Activated T-helper 2 cell treated with anti-CD3 and anti-CD28 coated beads, Interferon-gamma antibody, Interleukin-2, Interleukin-4, amounts not matched to agents 10 μg/mL and 5 μg/mL and 100 μg/mL, durations not matched to agents 14 hours and 24 hours and 36 hours (primary cell): ENCODE data around the gene ARHGEF19. TPM values are rescaled to one million over a fixed set of nuclear protein-coding genes. Genes with fewer than 3 reads are reported as not detected.
A peak's percentile ranks its signal among the peaks of the same experiment; 100 is the strongest.

Experiments
- DNase-seq: peaks from one replicate; pipeline ENCODE4 v3.0.0; 2021; ENCODE audit warnings: low spot score
- H3K27ac Mint-ChIP-seq: one replicate; pipeline ENCODE4 v1.8.0; 2021; ENCODE audit warnings: mixed read lengths
- H3K27me3 Mint-ChIP-seq: one replicate; pipeline ENCODE4 v1.8.0; 2021; ENCODE audit warnings: low read depth, mixed read lengths
- H3K36me3 Mint-ChIP-seq: one replicate; pipeline ENCODE4 v1.8.0; 2021; ENCODE audit warnings: low read depth, mixed read lengths
- H3K4me1 Mint-ChIP-seq: one replicate; pipeline ENCODE4 v1.8.0; 2021; ENCODE audit warnings: low read depth, mixed read lengths
- H3K4me3 Mint-ChIP-seq: one replicate; pipeline ENCODE4 v1.8.0; 2021; ENCODE audit warnings: low read depth, mild to moderate bottlenecking, moderate library complexity, mixed read lengths
- H3K9me3 Mint-ChIP-seq: one replicate; pipeline ENCODE4 v1.8.0; 2021; ENCODE audit warnings: mixed read lengths
- intact Hi-C: fragments of 100-400 bp; cut with micrococcal nuclease; formaldehyde crosslinking; loops from one replicate; pipeline ENCODE4 v1.15.1; 2023
- total RNA-seq: library from RNA; stranded (reverse); gene quantifications from 2 replicates; pipeline ENCODE4 v1.2.3, GENCODE V29; 2022

The ARHGEF19 gene
- total RNA-seq, 1 donor from 2014 or later = 7.5 TPM

DNA sequence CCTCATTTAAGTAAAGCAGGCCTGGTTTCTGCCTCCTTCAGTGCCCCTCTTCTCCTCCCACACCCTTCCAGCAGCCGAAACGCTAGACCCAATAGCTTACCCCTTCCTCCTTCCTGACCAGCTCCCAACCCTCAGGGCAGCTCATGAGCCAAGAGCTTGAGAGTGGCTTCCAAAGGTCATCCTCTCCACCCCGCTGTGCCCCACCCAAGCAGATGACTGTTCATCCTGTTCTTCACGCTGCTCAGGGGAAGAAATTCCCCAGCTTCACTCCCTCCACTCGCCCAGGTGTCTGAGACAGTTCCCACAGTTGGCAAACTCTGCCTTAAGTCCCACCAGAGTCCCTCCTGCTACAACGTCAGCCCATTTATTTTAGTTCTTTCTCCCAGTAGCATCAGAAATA lies 23.4 kb downstream of the ARHGEF19 start:
- intact Hi-C loops = loop anchor here (5.0 kb wide), 1 partner anchor 53 kb away; no protein-coding TSS in a partner anchor
- H3K27ac Mint-ChIP-seq = no peak overlapping the region

GRCh38 chr1:16187748-16188401 lies 24.6 kb downstream of the ARHGEF19 start:
- Mint-ChIP-seq H3K4me1 (peaks cover 4% of the 10 kb centered on the region), H3K4me3 (no peak overlapping the region), H3K36me3 (no peaks in the 10 kb centered on the region), H3K27ac (no peak overlapping the region), H3K27me3 (peaks cover 15% of the 10 kb centered on the region), H3K9me3 (no peaks in the 10 kb centered on the region)
- peak; percentile 61 for DNase-seq
- intact Hi-C loops = loop anchor here (1.0 to 5.0 kb wide), 2 partner anchors 54 to 109 kb away; no protein-coding TSS in a partner anchor

More for the DNA sequence above, 23.4 kb downstream of the ARHGEF19 start:
- Mint-ChIP-seq H3K36me3 (no peaks in the 10 kb centered on the region), H3K9me3 (no peaks in the 10 kb centered on the region), H3K27me3 (peaks cover 15% of the 10 kb centered on the region), H3K4me3 (no peak overlapping the region), H3K4me1 (peaks cover 4% of the 10 kb centered on the region)
- DNase-seq = no peak

DNA sequence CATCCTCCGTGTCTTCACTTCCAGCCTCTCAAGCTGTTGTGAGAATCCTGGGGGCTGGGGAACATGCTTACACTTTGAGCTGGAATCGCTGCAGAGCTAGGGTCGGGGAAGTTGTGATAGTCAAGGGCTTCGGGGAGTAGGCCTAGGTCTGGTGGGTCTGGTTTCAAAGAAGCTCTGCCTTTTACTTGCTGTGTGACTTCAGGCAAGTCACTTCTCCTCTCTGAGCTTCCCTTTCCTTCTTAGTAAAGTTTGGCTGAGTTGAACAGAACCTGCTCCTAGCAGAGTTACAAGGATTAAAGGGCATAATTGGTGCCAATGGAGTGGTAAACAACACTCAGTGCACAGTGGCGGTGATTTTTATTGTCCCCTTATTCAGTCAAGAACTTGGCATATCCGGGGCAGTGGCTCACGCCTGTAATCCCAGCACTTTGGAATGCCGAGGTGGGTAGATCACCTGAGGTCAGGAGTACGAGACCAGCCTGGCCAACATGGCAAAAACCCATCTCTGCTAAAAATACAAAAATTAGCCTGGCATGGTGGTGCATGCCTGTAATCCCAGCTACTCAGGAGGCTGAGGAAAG lies 25.7 kb downstream of the ARHGEF19 start:
- H3K27me3 Mint-ChIP-seq = peaks cover 15% of the 10 kb centered on the region
- no peak for DNase-seq
- H3K4me1 Mint-ChIP-seq = peaks cover 4% of the 10 kb centered on the region
- H3K27ac Mint-ChIP-seq = no peak overlapping the region
- H3K9me3 Mint-ChIP-seq = no peaks in the 10 kb centered on the region
- H3K36me3 Mint-ChIP-seq = no peaks in the 10 kb centered on the region
- intact Hi-C loops = loop anchor here (1.0 to 5.0 kb wide), 2 partner anchors 56 to 107 kb away; no protein-coding TSS in a partner anchor
- H3K4me3 Mint-ChIP-seq = no peak overlapping the region

- no peak for DNase-seq
- Mint-ChIP-seq H3K4me3 (no peak overlapping the region), H3K4me1 (peaks cover 4% of the 10 kb centered on the region), H3K36me3 (no peaks in the 10 kb centered on the region), H3K27me3 (peaks cover 5% of the 10 kb centered on the region), H3K9me3 (no peaks in the 10 kb centered on the region), H3K27ac (no peak overlapping the region)
- intact Hi-C loops = loop anchor here (5.0 kb wide), 1 partner anchor 58 kb away; no protein-coding TSS in a partner anchor
Observed at GRCh38 chr1:16184557-16185303, 27.7 kb downstream of the ARHGEF19 start.

GRCh38 chr1:16183765-16184556 lies 28.5 kb downstream of the ARHGEF19 start:
- Mint-ChIP-seq H3K27ac (no peak overlapping the region), H3K4me3 (no peak overlapping the region), H3K36me3 (no peaks in the 10 kb centered on the region), H3K4me1 (peaks cover 4% of the 10 kb centered on the region), H3K9me3 (no peaks in the 10 kb centered on the region), H3K27me3 (peaks cover 2% of the 10 kb centered on the region)
- no peak for DNase-seq
- intact Hi-C loops = no loop called here

DNA sequence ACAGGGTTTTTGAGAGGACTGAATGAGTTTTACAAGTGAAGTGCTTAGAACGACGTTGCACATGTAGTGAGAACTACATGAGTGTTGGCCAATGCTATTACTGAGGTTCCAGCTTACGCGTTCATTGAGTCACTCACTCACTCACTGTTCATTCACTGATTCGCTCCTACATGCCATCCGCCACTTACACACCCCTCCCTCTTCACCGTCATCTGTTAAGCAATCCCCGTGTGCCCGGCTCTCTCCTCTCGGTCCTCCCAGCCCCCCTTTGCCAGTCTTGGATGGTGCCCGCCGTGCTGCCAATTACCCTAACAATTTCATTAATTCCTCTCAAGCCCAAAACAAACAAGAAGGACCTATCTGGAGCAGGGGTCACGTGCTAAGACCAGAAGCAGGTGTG lies 29.3 kb downstream of the ARHGEF19 start:
- intact Hi-C loops = no loop called here
- no peaks in the 10 kb centered on the region for H3K36me3 Mint-ChIP-seq

GRCh38 chr1:16181887-16182719 lies 30.3 kb downstream of the ARHGEF19 start:
- intact Hi-C loops = no loop called here
- H3K4me1 Mint-ChIP-seq = no peaks in the 10 kb centered on the region
- H3K27ac Mint-ChIP-seq = no peak overlapping the region
- no peak for DNase-seq
- no peaks in the 10 kb centered on the region for H3K9me3 Mint-ChIP-seq
- H3K4me3 Mint-ChIP-seq = no peak overlapping the region
- H3K36me3 Mint-ChIP-seq = no peaks in the 10 kb centered on the region
- H3K27me3 Mint-ChIP-seq = no peaks in the 10 kb centered on the region

More for the DNA sequence above, 29.3 kb downstream of the ARHGEF19 start:
- no peak overlapping the region for H3K4me3 Mint-ChIP-seq
- no peak overlapping the region for H3K27ac Mint-ChIP-seq
- no peaks in the 10 kb centered on the region for H3K27me3 Mint-ChIP-seq
- no peaks in the 10 kb centered on the region for H3K9me3 Mint-ChIP-seq
- no peak for DNase-seq
- H3K4me1 Mint-ChIP-seq = peaks cover 4% of the 10 kb centered on the region

DNA sequence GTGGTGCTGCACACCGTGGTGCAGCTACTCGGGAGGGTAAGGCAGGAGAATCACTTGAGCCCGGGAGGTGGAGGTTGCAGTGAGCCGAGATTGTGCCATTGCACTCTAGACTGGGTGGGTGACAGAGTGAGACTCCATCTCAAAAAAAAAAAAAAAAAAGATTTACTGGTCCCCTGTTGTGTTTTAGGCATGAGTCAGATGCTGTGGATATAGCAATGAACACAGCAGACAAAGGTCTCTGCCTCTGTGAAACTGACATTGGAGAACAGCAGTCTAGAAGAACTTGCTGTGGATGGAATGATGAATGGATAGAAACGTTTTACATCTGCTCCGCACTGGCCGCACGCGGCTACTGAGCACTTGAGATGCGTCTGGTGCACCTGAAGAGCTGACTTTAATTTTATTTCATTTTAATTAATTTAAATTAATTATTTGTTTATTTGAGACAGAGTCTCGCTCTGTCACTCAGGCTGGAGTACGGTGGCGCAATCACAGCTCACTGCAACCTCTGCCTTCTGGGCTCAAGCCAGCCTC lies 32.1 kb downstream of the ARHGEF19 start:
- no peaks in the 10 kb centered on the region for H3K9me3 Mint-ChIP-seq
- intact Hi-C loops = no loop called here
- DNase-seq = no peak
- H3K4me3 Mint-ChIP-seq = no peak overlapping the region
- H3K27ac Mint-ChIP-seq = no peak overlapping the region
- H3K4me1 Mint-ChIP-seq = no peaks in the 10 kb centered on the region
- H3K27me3 Mint-ChIP-seq = no peaks in the 10 kb centered on the region
- H3K36me3 Mint-ChIP-seq = no peaks in the 10 kb centered on the region

- H3K27ac Mint-ChIP-seq = no peak overlapping the region
- DNase-seq = no peak
- no peaks in the 10 kb centered on the region for H3K9me3 Mint-ChIP-seq
- H3K27me3 Mint-ChIP-seq = no peaks in the 10 kb centered on the region
- intact Hi-C loops = no loop called here
- H3K4me1 Mint-ChIP-seq = no peaks in the 10 kb centered on the region
- no peaks in the 10 kb centered on the region for H3K36me3 Mint-ChIP-seq
- no peak overlapping the region for H3K4me3 Mint-ChIP-seq
Observed at GRCh38 chr1:16178596-16179497, 33.6 kb downstream of the ARHGEF19 start.

DNA sequence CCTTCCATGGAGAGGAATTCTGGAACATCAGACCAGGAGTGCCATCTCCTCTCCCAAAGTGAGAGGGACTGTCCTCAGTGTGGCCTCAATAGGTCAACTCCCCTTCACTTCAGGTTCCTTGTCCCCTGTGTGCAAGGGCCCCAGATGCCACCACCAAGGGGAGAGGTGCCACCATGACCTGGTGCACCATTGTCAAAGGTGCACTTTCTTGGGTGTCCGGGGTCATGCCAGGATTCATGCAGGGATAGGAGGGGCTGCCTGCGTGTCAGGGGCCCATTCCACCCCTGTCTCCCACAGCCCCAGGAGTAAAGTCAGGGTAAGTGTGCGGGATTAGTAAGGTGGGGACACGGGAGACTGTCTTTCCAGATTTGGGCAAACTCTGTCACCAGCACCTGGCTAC lies 35.1 kb downstream of the ARHGEF19 start:
- no peaks in the 10 kb centered on the region for H3K4me1 Mint-ChIP-seq
- H3K9me3 Mint-ChIP-seq = no peaks in the 10 kb centered on the region
- H3K4me3 Mint-ChIP-seq = no peak overlapping the region
- H3K27me3 Mint-ChIP-seq = no peaks in the 10 kb centered on the region
- no peaks in the 10 kb centered on the region for H3K36me3 Mint-ChIP-seq
- no peak for DNase-seq
- no peak overlapping the region for H3K27ac Mint-ChIP-seq
- intact Hi-C loops = no loop called here

- intact Hi-C loops = no loop called here
Observed at GRCh38 chr1:16176653-16177052, 35.8 kb downstream of the ARHGEF19 start.

More at GRCh38 chr1:16176653-16177052, 35.8 kb downstream of the ARHGEF19 start:
- Mint-ChIP-seq H3K4me3 (no peak overlapping the region), H3K36me3 (no peaks in the 10 kb centered on the region), H3K27ac (no peak overlapping the region), H3K27me3 (no peaks in the 10 kb centered on the region), H3K9me3 (no peaks in the 10 kb centered on the region), H3K4me1 (no peaks in the 10 kb centered on the region)
- no peak for DNase-seq
